ENCODE results near the gene PSMB3.

GRCh38 chr17:38789185-38789584, 36.6 kb downstream of the PSMB3 start:
- no peak for TF ChIP-seq CTCF (tag by site-specific recombination; IDR thresholded peaks at IDR 0.05)
- TF ChIP-seq TRIM28 (IDR thresholded peaks at IDR 0.05; ENCODE audit: borderline replicate concordance, low read length) = no peak
- no peak for TF ChIP-seq ZNF148 (tag by site-specific recombination; IDR thresholded peaks at IDR 0.05; ENCODE audit: borderline replicate concordance)
- no peak for TF ChIP-seq ZNF394 (tag by site-specific recombination; IDR thresholded peaks at IDR 0.05; ENCODE audit: borderline replicate concordance)
- TF ChIP-seq KLF10 (tag by site-specific recombination; IDR thresholded peaks at IDR 0.05) = no peak

Data from HEK293 (cell line).